ENCODE results near the gene AHI1.
"Not testable (repeated sequence)": the region's sequence is repeated elsewhere in the genome, so short reads cannot be mapped to it uniquely, and the experiment has no call there.

Gene AHI1

DNA sequence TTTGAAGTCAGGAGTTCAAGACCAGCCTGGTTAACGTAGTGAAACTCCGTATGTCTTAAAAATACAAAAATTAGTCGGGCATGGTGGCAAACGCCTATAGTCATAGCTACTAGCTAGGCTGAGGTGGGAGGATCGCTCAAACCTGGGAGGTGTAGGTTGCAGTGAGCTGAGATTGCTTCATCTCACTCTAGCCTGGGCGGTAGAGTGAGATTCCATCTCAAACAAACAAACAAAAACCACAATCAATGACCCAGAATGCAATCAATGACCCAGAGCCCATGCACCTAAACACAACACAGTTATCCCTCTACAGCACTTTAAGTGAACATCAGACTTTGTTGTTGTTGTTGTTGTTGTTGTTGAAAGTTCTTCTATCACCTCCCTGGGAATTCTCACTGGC is 238.6 kb downstream of the AHI1 start:
- DNase-seq, result no peak

DNA sequence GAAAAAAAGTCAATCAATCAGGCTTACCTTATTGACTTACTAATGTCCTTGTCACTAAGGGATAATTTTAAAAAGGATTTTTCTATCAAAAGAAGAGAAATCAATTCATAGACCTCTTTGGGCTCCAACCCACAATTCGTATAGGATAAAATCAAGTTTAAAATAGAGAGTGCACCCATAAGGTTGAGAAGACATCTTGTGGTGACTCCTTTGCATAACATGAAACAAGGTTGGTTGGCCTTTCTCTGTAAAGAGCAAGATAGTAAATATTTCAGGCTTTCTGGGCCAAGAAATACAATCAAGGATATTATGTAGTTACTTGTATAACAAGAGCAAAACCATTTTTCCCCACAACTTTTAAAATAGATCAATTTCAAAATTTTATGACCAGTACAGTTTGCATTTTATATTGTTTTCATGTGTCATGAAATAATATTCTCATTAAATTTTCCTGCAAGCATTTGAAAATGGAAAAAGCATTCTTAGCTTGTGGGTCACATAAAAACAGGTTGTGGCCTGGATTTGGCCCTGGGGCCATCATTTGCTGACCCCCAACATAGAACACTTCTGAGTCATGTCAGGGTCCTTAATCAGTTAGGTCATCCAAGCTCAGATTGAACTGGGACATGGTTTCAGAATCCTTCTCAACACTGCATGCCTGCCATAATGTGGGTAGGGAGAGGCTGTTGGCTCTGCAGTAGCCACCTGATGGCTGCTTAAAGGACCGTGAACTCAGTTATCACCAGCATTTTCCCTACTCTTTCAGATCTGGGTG is 239.7 kb downstream of the AHI1 start:
- no peak for DNase-seq

DNA sequence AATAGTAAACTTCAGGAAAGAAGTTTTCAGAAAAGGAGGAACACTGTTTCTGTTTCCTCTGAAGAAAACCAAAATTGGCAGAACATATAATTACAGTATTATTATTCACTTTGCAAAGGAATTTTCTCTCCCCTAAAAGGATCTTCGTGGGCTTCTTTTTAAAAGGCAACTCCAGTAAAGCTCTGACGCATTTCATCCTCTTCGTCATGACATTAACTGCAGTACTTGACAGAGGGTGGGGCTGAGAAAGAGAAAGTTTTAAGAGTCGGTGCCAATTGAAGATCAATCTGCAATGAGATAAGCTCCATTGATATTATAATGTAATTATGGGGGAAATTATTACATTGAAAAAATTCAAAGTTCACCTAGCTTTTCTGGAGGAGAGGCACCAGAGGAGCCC is 240.7 kb downstream of the AHI1 start:
- no peak for DNase-seq

DNA sequence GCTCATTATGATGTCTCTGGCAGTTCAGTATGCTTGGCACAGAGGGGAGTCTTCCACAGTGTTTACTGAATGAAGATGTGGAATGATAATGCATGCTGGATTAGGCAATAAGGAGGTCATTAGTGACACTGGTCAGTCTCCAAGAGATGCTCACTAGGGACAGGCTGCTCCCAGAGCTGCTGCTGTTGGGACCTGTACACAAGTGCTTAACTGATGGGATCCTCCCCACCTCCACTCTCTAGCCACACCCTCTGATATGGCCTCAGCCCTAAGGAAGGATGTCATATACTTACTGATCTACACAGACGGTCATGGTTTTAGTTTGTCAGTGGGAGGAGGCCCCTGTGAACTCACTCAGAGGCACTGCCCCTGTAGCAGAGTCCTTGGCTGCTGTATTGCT is 243.1 kb downstream of the AHI1 start:
- no peak for DNase-seq

DNA sequence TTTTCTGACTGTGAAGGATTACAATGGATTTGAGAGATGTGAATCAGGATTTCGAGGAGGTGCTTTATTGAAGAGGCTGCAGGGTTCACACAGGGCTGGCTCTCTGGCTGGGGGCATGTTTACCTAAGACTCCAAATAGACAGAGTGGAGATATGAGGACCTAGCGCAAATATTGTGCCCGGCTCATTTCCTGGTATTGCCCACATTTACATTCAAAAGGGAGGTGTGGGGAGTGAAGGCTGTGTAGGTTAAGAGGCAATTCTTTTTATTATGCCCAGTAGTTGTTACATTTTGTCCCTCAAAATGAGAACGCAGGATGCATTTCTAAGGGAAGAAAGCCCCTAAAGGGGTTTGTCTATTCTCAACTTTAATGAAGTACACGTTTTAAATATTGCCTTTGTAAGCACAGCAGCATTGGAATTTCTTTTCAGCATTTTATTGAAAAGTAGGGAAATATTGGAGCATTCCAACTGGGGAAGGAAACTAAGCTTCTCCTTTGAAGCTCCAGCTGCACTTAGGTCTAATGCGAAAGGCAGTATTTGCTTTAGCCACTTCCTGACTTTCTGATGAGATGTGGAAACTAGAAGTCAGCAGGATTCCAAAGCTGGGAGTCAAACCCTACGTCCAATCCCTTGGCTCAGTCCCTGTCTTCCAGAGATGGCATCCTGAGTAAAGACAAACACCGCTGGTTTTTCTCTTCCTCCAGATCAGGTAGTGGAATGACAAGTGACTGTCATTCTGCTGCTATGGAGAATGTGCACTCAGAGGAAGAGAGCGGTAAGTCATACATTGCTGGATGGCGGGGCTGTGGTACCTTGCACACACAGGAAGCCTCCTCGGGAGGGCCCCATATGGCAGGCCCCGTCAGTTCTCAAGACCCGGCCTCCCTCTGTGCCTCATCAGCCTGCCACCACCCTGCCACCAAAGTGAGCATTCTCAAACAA is 245.8 kb downstream of the AHI1 start:
- DNase-seq, result no peak

DNA sequence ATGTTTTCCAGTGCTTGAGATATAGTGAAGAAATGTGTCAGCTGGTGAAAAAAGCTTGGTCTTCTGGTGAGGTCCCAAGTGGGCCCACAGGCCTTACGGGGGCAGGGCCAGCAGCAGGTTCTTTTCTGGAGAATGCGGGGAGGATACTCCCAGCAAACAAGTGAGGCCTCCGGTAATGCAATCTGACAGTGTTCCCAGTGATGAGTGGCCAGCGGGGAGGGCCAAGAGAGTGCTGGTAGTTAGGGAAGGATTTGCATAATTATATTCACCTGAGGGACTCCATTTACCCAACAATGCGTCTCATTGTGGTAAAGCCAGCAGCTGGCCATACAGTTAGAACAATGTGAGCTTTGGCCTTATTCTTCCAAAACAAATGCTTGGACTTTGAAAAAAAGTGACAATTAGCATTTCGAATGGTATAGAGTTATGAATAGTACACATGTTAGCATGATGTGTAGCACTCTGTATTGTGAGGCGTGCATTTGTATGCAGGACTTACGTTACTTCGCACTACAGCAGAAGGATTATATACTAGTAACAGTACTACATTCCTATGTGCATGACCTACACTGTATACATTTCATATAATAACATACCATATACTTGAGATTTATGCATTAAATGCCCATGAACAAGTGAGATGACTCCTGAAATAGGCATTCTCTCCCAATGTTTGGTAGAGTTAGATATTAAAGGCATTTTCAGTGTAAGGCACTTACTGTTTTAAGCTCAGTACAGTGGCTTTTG is 246.6 kb downstream of the AHI1 start:
- DNase-seq, result no peak

DNA sequence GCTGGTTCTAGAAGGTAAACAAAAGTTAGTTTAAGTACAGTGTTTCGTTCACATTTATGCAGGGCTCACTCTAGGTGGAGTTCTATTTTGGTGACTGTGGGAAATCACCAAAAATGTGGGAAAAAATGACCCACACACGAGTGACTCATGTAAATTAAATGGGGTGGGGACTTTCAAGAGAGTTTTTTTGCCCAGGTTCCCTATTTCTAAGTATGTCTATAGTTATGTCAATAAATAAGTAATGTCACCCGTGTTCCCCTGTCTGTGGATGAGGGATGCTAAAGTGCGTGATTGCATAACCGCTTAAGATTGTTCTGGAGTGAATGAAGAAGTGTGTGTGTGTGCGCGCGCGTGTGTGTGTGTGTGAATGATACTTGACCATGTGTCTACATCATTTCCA is 247.3 kb downstream of the AHI1 start:
- DNase-seq, result no peak

DNA sequence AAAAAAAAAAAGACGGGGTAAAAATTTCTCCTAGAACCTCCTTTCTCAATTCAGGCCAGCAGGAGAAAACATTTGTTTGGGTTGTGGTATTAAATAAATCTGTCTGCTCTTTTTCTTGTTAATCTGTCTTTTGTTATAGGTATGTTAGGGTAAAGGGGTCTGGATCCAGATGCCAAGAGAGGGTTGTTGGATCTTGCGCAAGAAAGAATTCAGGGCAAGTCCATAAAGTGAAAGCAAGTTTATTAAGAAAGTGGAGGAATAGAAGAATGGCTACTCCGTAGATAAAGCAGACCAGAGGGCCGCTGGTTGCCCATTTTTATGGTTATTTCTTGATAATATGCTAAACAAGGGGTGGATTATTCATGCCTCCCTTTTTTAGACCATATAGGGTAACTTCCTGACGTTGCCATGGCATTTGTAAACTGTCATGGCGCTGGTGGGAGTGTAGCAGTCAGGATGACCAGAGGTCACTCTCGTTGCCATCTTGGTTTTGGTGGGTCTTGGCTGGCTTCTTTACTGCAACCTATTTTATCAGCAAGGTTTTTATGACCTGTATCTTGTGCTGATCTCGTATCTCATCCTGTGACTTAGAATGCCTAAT is 251.0 kb downstream of the AHI1 start:
- DNase-seq, result not testable (repeated sequence)

DNA sequence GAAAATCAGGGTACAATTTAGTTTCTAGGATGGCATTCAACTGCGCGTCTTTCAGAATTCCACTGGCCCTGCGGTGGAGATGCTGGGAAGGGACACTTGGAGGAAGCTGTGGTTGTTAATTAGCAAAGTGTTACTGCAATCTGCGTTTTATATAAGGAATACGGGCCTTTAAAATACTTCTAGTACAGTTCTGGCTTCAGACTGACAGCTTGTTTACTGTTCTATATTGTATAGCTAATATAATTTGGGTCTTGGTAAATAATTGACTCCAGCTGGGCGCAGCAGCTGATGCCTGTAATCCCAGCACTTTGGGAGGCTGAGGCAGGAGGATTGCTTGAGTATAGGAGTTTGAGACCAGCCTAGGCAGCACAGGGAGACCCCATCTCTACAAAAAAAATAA is 252.7 kb downstream of the AHI1 start:
- DNase-seq, result no peak

DNA sequence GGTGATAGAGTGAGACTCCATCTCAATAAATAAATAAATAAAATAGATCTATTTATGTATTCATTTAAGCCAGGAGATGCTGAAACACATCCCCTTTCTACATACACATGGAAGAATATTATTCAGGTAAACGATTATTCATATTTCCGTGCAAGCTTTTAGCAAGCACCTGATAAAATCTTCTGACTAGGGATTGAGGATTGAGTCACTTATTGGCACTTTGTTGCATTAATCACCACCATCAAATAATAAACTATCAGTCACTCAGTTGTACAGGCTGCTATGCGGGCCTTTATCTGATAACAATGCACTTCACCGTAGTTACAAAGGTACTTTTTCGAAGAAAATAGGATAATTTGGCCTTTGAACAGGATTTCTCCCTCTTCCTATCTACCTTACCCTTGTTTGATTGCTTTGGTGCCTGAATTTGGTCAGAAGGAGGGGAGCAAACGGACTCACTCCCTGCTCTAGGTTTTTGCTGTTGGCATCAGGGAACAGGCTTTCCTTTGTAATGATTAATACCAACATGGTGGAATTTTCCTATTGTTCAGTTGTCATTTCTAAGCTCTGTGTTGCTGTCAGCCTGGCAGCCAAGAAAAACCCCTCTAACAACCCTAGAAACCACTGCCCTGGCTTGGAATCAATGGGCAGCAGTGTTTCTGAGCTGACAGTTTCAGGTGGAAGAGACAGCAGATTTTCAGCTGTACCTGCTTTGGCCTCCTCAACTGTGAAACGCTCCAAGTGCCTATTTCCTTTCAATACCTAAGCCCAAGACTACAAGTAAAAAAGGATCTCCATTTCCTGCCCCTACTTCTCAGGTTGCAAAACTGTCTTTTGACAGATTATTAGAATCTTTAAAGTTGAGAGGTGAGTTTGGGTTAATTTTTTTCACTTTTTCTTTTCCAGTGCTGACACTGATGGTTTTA is 253.4 kb downstream of the AHI1 start:
- DNase-seq, result no peak

DNA sequence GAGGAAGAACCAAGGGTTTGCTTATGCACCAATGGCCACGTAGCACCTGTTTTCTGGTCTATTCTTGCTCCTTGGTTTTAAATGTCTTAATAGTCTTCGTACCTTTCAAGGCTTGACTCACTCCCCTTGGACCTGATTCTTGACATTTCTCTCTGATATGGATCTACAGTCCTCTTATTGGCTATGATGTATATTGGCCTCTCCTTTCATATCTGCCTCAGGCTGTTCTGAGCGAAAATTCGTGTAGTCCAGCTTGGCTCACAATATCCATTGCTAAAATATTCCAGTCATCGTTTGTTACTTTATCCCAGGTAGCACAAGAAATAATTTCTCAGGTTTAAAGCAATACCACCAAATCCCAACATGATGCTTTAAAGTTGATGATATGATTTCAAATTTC is 256.8 kb downstream of the AHI1 start:
- no peak for DNase-seq

DNA sequence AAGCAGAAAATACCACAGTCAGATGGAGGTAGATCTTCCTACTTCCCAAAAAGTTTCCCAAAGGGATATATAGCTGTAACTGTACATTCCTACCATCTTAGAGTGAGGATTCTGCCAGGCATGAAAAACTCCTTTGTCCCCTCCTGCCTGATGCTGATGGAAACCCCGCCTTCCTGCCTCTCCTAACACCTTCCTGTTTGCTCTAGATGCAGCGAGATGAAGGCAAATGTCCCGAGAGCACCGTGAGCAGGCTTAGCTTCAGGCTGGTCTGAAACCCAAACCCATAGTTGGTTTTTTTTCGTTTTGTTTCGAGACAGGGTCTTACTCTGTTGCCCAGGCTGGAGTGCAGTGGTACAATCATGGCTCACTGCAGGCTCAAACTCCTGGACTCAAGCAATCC is 260.8 kb downstream of the AHI1 start:
- DNase-seq, result no peak

DNA sequence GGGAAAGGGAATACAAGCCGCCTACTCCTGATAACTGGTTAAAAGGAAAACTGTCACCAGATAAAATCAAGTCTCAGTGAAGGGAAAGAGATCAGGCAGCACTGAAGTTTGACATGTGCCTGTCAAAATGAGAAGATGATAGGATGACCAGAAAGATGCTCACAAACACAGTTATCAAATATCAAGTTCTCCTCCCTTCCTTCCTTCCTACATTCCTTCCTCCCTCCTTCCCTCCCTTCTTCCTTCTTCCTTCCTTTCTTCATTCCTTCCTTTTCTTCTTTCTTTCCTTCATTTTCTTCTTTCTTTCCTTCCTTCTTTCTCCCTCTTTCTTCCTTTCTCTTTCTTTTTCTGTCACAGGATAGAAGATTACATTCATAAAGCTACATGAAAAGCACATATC is 261.2 kb downstream of the AHI1 start:
- DNase-seq, result no peak

DNA sequence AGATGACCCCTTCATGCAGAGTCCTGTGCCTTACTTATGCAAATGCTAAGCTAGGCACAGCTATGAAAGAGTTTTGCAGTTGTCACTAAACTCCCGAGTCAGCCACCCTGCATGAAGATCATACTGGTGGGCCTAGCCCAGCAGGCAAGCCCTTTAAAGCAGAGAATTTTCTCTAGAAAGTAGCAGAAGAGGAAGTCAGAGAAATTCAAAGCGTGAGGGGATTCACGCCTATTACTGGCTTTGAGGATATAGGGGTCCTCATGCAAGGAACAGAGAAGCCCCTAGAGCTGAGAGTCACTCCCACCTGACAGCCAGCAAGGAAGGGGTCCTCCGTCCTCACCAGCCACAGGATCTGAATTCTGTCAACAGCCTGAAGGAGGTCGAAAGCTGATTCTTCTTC is 261.8 kb downstream of the AHI1 start:
- DNase-seq, result no peak

DNA sequence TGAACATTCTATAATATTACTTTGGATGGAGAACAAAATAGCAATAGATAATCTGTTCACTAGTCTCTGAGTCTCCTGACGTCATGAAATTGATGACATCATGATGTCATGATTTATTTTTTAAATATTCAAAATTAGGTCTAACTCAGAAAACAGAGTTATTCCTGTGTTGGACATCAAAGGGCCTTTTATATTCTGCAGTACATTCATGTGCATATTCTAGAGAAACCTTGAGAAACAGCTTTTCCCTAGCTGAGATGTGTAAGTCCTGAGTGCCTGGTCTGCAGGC is 263.1 kb downstream of the AHI1 start:
- no peak for DNase-seq

DNA sequence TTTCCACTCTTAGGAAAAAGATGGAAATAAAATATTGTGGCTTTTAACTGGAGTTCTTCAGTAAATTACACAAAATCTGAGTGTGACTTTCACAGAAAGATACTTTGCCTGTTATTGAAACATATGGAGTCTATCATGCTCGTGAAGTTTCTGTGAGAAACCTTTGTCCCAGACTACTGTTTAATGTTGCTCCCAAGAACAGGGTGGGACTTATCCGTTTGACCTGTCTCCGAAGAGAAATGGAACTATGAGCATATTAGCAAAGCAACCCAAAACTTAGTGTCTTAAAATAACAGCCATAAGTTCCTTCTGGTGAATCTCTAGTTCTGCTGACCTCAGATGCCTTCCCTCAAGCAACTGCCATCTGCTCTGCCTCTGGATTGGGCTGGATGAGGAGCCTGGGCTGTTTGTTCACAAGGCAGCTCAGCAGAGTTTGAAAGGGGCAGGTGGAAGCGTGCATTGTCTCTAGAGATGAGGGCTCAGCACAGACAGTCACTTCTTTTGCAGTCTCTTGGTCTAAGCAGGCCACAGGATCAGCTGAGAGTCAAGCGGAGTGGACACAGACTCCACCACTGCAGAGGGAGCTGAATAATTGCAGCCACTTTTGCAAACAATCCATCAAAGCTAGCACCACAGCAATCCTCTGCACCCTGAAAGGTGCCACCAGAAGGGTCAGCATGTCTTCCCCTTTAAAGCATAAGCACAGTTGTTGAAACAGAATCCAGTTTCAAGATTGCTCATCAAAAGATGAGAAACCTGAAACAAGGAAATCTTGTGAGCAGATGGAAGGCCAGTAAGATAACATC is 263.7 kb downstream of the AHI1 start:
- DNase-seq, result no peak
